H9 (cell line): ENCODE results near the gene RBM19. TPM values are rescaled to one million over a fixed set of nuclear protein-coding genes. Genes with fewer than 3 reads are reported as not detected.

Source experiments
- DNase-seq: peaks from one replicate; pipeline ENCODE4 v3.0.0-alpha.2; 2017
- H2AFZ ChIP-seq: one replicate; pipeline ENCODE4 v1.6.1; 2013; ENCODE audit warnings: mild to moderate bottlenecking, low read length, control low read depth, moderate library complexity
- H2AK5ac ChIP-seq: 2 replicates; pipeline ENCODE4 v1.6.1; 2013; ENCODE audit warnings: low read length, control low read depth, mixed read lengths; ENCODE audit not compliant: insufficient read length
- H2BK120ac ChIP-seq: one replicate; pipeline ENCODE4 v1.6.1; 2013; ENCODE audit warnings: low read depth, mild to moderate bottlenecking, low read length, control low read depth, inconsistent platforms; ENCODE audit not compliant: poor library complexity, severe bottlenecking
- H2BK12ac ChIP-seq: 2 replicates; pipeline ENCODE4 v1.6.1; 2013; ENCODE audit warnings: low read length, control low read depth, mixed read lengths, low read depth; ENCODE audit not compliant: insufficient read length
- H2BK15ac ChIP-seq: 2 replicates; pipeline ENCODE4 v1.6.1; 2013; ENCODE audit warnings: low read depth, low read length, control low read depth
- H2BK20ac ChIP-seq: one replicate; pipeline ENCODE4 v1.6.1; 2013; ENCODE audit warnings: low read depth, mild to moderate bottlenecking, low read length, control low read depth, inconsistent platforms; ENCODE audit not compliant: poor library complexity, severe bottlenecking
- H2BK5ac ChIP-seq: 2 replicates; pipeline ENCODE4 v1.6.1; 2013; ENCODE audit warnings: low read length, control low read depth, mixed read lengths; ENCODE audit not compliant: insufficient read length
- H3K14ac ChIP-seq: 2 replicates; pipeline ENCODE4 v1.6.1; 2013; ENCODE audit warnings: low read length, control low read depth; ENCODE audit not compliant: insufficient read depth
- H3K18ac ChIP-seq: 2 replicates; pipeline ENCODE4 v1.6.1; 2013; ENCODE audit warnings: low read depth, mild to moderate bottlenecking, mixed read lengths, low read length, control low read depth; ENCODE audit not compliant: insufficient read length
- H3K23ac ChIP-seq: 2 replicates; pipeline ENCODE4 v1.6.1; 2013; ENCODE audit warnings: low read length, control low read depth, mixed read lengths, low read depth; ENCODE audit not compliant: insufficient read length
- H3K23me2 ChIP-seq: 2 replicates; pipeline ENCODE4 v1.6.1; 2013; ENCODE audit warnings: low read depth, mild to moderate bottlenecking, mixed read lengths, low read length, control low read depth; ENCODE audit not compliant: insufficient read length, poor library complexity, severe bottlenecking
- H3K27ac ChIP-seq: 2 replicates; pipeline ENCODE4 v1.5.1; 2013; ENCODE audit warnings: low read length, control low read depth, mixed read lengths, low read depth; ENCODE audit not compliant: insufficient read length
- H3K27me3 ChIP-seq: 2 replicates; pipeline ENCODE4 v1.6.1; 2013; ENCODE audit warnings: low read length, control low read depth, inconsistent platforms; ENCODE audit not compliant: insufficient read depth
- H3K4ac ChIP-seq: 2 replicates; pipeline ENCODE4 v1.6.1; 2013; ENCODE audit warnings: low read depth, mild to moderate bottlenecking, control low read depth, inconsistent platforms, low read length, moderate library complexity
- H3K4me1 ChIP-seq: 2 replicates; pipeline ENCODE4 v1.6.1; 2013; ENCODE audit warnings: low read length, control low read depth, inconsistent platforms; ENCODE audit not compliant: insufficient read depth
- H3K4me2 ChIP-seq: 2 replicates; pipeline ENCODE4 v1.6.1; 2013; ENCODE audit warnings: low read length, control low read depth, mixed read lengths; ENCODE audit not compliant: insufficient read length, insufficient read depth
- H3K56ac ChIP-seq: 2 replicates; pipeline ENCODE4 v1.6.1; 2013; ENCODE audit warnings: low read depth, mild to moderate bottlenecking, mixed read lengths, low read length, control low read depth; ENCODE audit not compliant: insufficient read length
- H3K79me1 ChIP-seq: 2 replicates; pipeline ENCODE4 v1.6.1; 2013; ENCODE audit warnings: low read depth, mild to moderate bottlenecking, moderate library complexity, low read length, control low read depth, inconsistent platforms; ENCODE audit not compliant: insufficient read depth, poor library complexity, severe bottlenecking
- H3K79me2 ChIP-seq: 2 replicates; pipeline ENCODE4 v1.6.1; 2013; ENCODE audit warnings: low read length, control low read depth, inconsistent platforms; ENCODE audit not compliant: insufficient read depth
- H3K9ac ChIP-seq: 2 replicates; pipeline ENCODE4 v1.6.1; 2013; ENCODE audit warnings: low read length, control low read depth, mixed read lengths; ENCODE audit not compliant: insufficient read length; ENCODE audit errors: extremely low read depth
- H3K9me3 ChIP-seq: one replicate; pipeline ENCODE4 v1.6.1; 2013; ENCODE audit warnings: low read depth, low read length, inconsistent platforms; ENCODE audit not compliant: control insufficient read depth
- H3T11ph ChIP-seq: one replicate; pipeline ENCODE4 v1.6.1; 2013; ENCODE audit warnings: mild to moderate bottlenecking, low read length, control low read depth, inconsistent platforms
- H4K20me1 ChIP-seq: one replicate; pipeline ENCODE4 v1.6.1; 2013; ENCODE audit not compliant: control insufficient read depth, insufficient read length, insufficient read depth
- H4K5ac ChIP-seq: 2 replicates; pipeline ENCODE4 v1.6.1; 2013; ENCODE audit warnings: low read depth, mild to moderate bottlenecking, mixed read lengths, low read length, control low read depth; ENCODE audit not compliant: insufficient read length
- H4K8ac ChIP-seq: replicated peaks from 2 replicates; pipeline ENCODE4 v1.6.1; 2013; ENCODE audit warnings: low read length, control low read depth, mixed read lengths, low read depth; ENCODE audit not compliant: insufficient read length
- H4K91ac ChIP-seq: 2 replicates; pipeline ENCODE4 v1.6.1; 2013; ENCODE audit warnings: low read depth, mild to moderate bottlenecking, moderate library complexity, mixed read lengths, low read length, control low read depth; ENCODE audit not compliant: insufficient read length
- H3K27ac Mint-ChIP-seq, 3 experiments: 2 replicates in 2 of 3; 3 replicates in 1 of 3; pipeline ENCODE4 v1.8.0; 2020 to 2021; ENCODE audit warnings: mixed read lengths in 3 of 3, mild to moderate bottlenecking in 1 of 3, moderate library complexity in 1 of 3
- H3K27me3 Mint-ChIP-seq: 2 replicates; pipeline ENCODE4 v1.8.0; 2021; ENCODE audit warnings: low read depth, mild to moderate bottlenecking, moderate library complexity, mixed read lengths
- H3K36me3 Mint-ChIP-seq, 3 experiments: 2 replicates in 2 of 3; 3 replicates in 1 of 3; pipeline ENCODE4 v1.8.0; 2020 to 2021; ENCODE audit warnings: low read depth in 3 of 3, mixed read lengths in 3 of 3; ENCODE audit not compliant: insufficient read depth in 1 of 3
- H3K4me1 Mint-ChIP-seq, 2 experiments: 2 replicates each; pipeline ENCODE4 v1.8.0; 2020; ENCODE audit warnings: mixed read lengths in 2 of 2
- H3K4me3 Mint-ChIP-seq, 2 experiments: 2 replicates in 1 of 2; 3 replicates in 1 of 2; pipeline ENCODE4 v1.8.0; 2020 to 2021; ENCODE audit warnings: mild to moderate bottlenecking in 2 of 2, mixed read lengths in 2 of 2, moderate library complexity in 1 of 2
- H3K9me3 Mint-ChIP-seq, 2 experiments: 2 replicates in 1 of 2; 3 replicates in 1 of 2; pipeline ENCODE4 v1.8.0; 2020; ENCODE audit warnings: mild to moderate bottlenecking in 2 of 2, mixed read lengths in 2 of 2, moderate library complexity in 1 of 2
- WGBS: extraction: QIAGEN DNeasy Blood & Tissue Kit; methylation state at CpG from one replicate; pipeline ENCODE4 v1.1.7; 2013; ENCODE audit warnings: missing lambda C conversion rate, low lambda C conversion rate, mixed read lengths; ENCODE audit not compliant: insufficient read length; ENCODE audit errors: extremely low coverage; 5-methylcytosine and 5-hydroxymethylcytosine counted together
- total RNA-seq: library from RNA; stranded (reverse); gene quantifications from 2 replicates; pipeline ENCODE4 v1.2.1, GENCODE V29; 2021
- TF ChIP-seq, protein P1 (sequence below): fragments of 200-600 bp; sonication (generic); conservative IDR thresholded peaks from 3 replicates; pipeline ENCODE4 v1.8.0; 2021; ENCODE audit warnings: antibody characterized with exemption, mild to moderate bottlenecking

The RBM19 gene
- total RNA-seq, 1 experiment from 2014 or later = 32.2 TPM

- no peaks in the 10 kb centered on the region for H4K20me1 ChIP-seq
- no peak overlapping the region for H3K4me3 Mint-ChIP-seq
- H2BK5ac ChIP-seq = no peak overlapping the region
- H4K91ac ChIP-seq = no peak overlapping the region
- no peak overlapping the region for H3K14ac ChIP-seq
- no peak for DNase-seq
- H3K79me1 ChIP-seq = no peaks in the 10 kb centered on the region
- peaks cover 0 to 2% (median 0%) of the 10 kb centered on the region in 3 experiments; a peak in 2 of 7 replicates for H3K36me3 Mint-ChIP-seq
- peaks cover 12 to 20% of the 10 kb centered on the region in 2 experiments for H3K4me1 Mint-ChIP-seq
- no peak overlapping the region for H2AFZ ChIP-seq
- TF ChIP-seq, protein P1, sequence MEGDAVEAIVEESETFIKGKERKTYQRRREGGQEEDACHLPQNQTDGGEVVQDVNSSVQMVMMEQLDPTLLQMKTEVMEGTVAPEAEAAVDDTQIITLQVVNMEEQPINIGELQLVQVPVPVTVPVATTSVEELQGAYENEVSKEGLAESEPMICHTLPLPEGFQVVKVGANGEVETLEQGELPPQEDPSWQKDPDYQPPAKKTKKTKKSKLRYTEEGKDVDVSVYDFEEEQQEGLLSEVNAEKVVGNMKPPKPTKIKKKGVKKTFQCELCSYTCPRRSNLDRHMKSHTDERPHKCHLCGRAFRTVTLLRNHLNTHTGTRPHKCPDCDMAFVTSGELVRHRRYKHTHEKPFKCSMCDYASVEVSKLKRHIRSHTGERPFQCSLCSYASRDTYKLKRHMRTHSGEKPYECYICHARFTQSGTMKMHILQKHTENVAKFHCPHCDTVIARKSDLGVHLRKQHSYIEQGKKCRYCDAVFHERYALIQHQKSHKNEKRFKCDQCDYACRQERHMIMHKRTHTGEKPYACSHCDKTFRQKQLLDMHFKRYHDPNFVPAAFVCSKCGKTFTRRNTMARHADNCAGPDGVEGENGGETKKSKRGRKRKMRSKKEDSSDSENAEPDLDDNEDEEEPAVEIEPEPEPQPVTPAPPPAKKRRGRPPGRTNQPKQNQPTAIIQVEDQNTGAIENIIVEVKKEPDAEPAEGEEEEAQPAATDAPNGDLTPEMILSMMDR = no peak
- no peak overlapping the region for H2BK12ac ChIP-seq
- no peak overlapping the region for H3K27ac ChIP-seq
- no peak overlapping the region for H2BK120ac ChIP-seq
- H3K18ac ChIP-seq = no peak overlapping the region
- H3K9me3 ChIP-seq = no peaks in the 10 kb centered on the region
- no peaks in the 10 kb centered on the region; a peak in 1 of 5 replicates for H3K9me3 Mint-ChIP-seq
- H3T11ph ChIP-seq = no peak overlapping the region
- no peak overlapping the region for H3K23ac ChIP-seq
- no peak overlapping the region for H3K56ac ChIP-seq
- no peak overlapping the region for H4K8ac ChIP-seq
- no peak overlapping the region for H2BK15ac ChIP-seq
- H3K4me1 ChIP-seq = no peaks in the 10 kb centered on the region
- H3K9ac ChIP-seq = no peak overlapping the region
- H3K27me3 ChIP-seq = no peaks in the 10 kb centered on the region
- no peaks in the 10 kb centered on the region for H3K79me2 ChIP-seq
- H3K4ac ChIP-seq = no peak overlapping the region
- H3K4me2 ChIP-seq = no peak overlapping the region
- H2AK5ac ChIP-seq = no peak overlapping the region
- no peak overlapping the region for H3K27ac Mint-ChIP-seq
- peaks cover 12% of the 10 kb centered on the region for H3K27me3 Mint-ChIP-seq
- no CpG with 5 or more reads among the region's 5 CpGs for WGBS
- H3K23me2 ChIP-seq = no peaks in the 10 kb centered on the region
- H2BK20ac ChIP-seq = no peak overlapping the region
- H4K5ac ChIP-seq = no peak overlapping the region
These were observed 160.5 kb downstream of the RBM19 start for GRCh38 chr12:113805673-113806072.
